SW 1271 (cell line): ENCODE results near the gene TFF2.

Experiments
- DNase-seq, 2 experiments: peaks; one replicate each; lab custom pipeline; 2025; lab: John Stamatoyannopoulos, UW

TFF2 gene

GRCh38 chr21:42346866-42347600, 3.8 kb downstream of the TFF2 start:
- no peak for DNase-seq

- DNase-seq = no peak
Observed at GRCh38 chr21:42346441-42346840, 4.4 kb downstream of the TFF2 start.

GRCh38 chr21:42344631-42345030, 6.2 kb downstream of the TFF2 start:
- DNase-seq = no peak

- DNase-seq = no peak
Observed at GRCh38 chr21:42343963-42344510, 6.8 kb downstream of the TFF2 start.

- no peak for DNase-seq
Observed at GRCh38 chr21:42343556-42343955, 7.2 kb downstream of the TFF2 start.

- no peak for DNase-seq
Observed at GRCh38 chr21:42343101-42343500, 7.7 kb downstream of the TFF2 start.

- no peak for DNase-seq
Observed at GRCh38 chr21:42341776-42342542, 8.8 kb downstream of the TFF2 start.

GRCh38 chr21:42340187-42341050, 10.4 kb downstream of the TFF2 start:
- no peak for DNase-seq

- DNase-seq = no peak
Observed at GRCh38 chr21:42338729-42339715, 11.8 kb downstream of the TFF2 start.

GRCh38 chr21:42337830-42338728, 12.7 kb downstream of the TFF2 start:
- DNase-seq = no peak

- DNase-seq = no peak
Observed at GRCh38 chr21:42337276-42337675, 13.5 kb downstream of the TFF2 start.

GRCh38 chr21:42336054-42336453, 14.7 kb downstream of the TFF2 start:
- no peak for DNase-seq

GRCh38 chr21:42332557-42333317, 18.1 kb downstream of the TFF2 start:
- no peak for DNase-seq

GRCh38 chr21:42331660-42332059, 19.1 kb downstream of the TFF2 start:
- DNase-seq = no peak

- DNase-seq = no peak
Observed at GRCh38 chr21:42330380-42331371, 20.1 kb downstream of the TFF2 start.

- DNase-seq = no peak
Observed at GRCh38 chr21:42324896-42325295, 25.9 kb downstream of the TFF2 start.

- DNase-seq = no peak
Observed at GRCh38 chr21:42321845-42322244, 28.9 kb downstream of the TFF2 start.

- no peak for DNase-seq
Observed at GRCh38 chr21:42321231-42321630, 29.6 kb downstream of the TFF2 start.
